OCI-LY7 (cell line): ENCODE data around the gene C8A. TPM values are rescaled to one million over a fixed set of nuclear protein-coding genes. Genes with fewer than 3 reads are reported as not detected.

ENCODE experiments used
- BruUV-seq: library from RNA; stranded (reverse); fragments of 400-500 nt; replicated peaks from 2 replicates; lab custom pipeline; 2021; lab: Mats Ljungman, UMichigan
- CTCF ChIA-PET: fragments of 300-600 bp; sonication (Branson Sonifier 250); formaldehyde crosslinking; loops from one replicate; lab custom pipeline; 2022; ENCODE audit warnings: antibody characterized with exemption; ENCODE audit not compliant: unreplicated experiment; lab: Charles Lee
- POLR2A ChIA-PET: fragments of 300-600 bp; sonication (Branson Sonifier 250); formaldehyde crosslinking; loops from one replicate; lab custom pipeline; 2022; ENCODE audit warnings: antibody characterized with exemption; lab: Charles Lee
- DNase-seq: peaks from one replicate; pipeline ENCODE4 v3.0.0-alpha.2; 2015; ENCODE audit warnings: low spot score
- H2AFZ ChIP-seq: fragments of 200-600 bp; sonication (generic), shearing (Covaris generic); 2 replicates; pipeline ENCODE4 v1.6.1; 2014; ENCODE audit warnings: mild to moderate bottlenecking, antibody characterized with exemption, low read length, moderate library complexity
- H3K27ac ChIP-seq: fragments of 200-600 bp; sonication (generic); 2 replicates; pipeline ENCODE4 v1.5.1; 2014; ENCODE audit warnings: mixed run types, low read depth, mild to moderate bottlenecking, moderate library complexity, low read length, inconsistent platforms; ENCODE audit not compliant: poor library complexity, severe bottlenecking
- H3K36me3 ChIP-seq: fragments of 200-600 bp; sonication (generic); 2 replicates; pipeline ENCODE4 v1.6.1; 2014; ENCODE audit warnings: mild to moderate bottlenecking, antibody characterized with exemption, low read length, moderate library complexity, mixed read lengths; ENCODE audit not compliant: insufficient read depth
- H3K4me1 ChIP-seq: fragments of 200-600 bp; sonication (generic); 2 replicates; pipeline ENCODE4 v1.5.1; 2014; ENCODE audit warnings: mild to moderate bottlenecking, low read length; ENCODE audit not compliant: insufficient read depth, poor library complexity, severe bottlenecking
- H3K4me2 ChIP-seq: fragments of 200-600 bp; sonication (generic); 2 replicates; pipeline ENCODE4 v1.6.1; 2014; ENCODE audit warnings: mild to moderate bottlenecking, low read length
- H3K4me3 ChIP-seq: fragments of 200-600 bp; sonication (generic); 2 replicates; pipeline ENCODE4 v1.5.1; 2014; ENCODE audit warnings: mild to moderate bottlenecking, low read depth, low read length; ENCODE audit not compliant: poor library complexity, severe bottlenecking
- H3K79me2 ChIP-seq: fragments of 200-600 bp; sonication (generic); 2 replicates; pipeline ENCODE4 v1.6.1; 2016; ENCODE audit warnings: low read depth, mild to moderate bottlenecking, low read length, moderate library complexity, mixed read lengths; ENCODE audit not compliant: insufficient read depth
- H3K9me2 ChIP-seq: fragments of 200-600 bp; sonication (generic); 2 replicates; pipeline ENCODE4 v1.6.1; 2016; ENCODE audit warnings: mild to moderate bottlenecking, low read length, mixed read lengths; ENCODE audit not compliant: insufficient read depth
- H3K9me3 ChIP-seq: fragments of 200-600 bp; sonication (generic); 2 replicates; pipeline ENCODE4 v1.6.1; 2014; ENCODE audit warnings: mild to moderate bottlenecking, mixed run types, low read length, mixed read lengths
- H4K20me1 ChIP-seq: fragments of 200-600 bp; sonication (generic); 2 replicates; pipeline ENCODE4 v1.6.1; 2014; ENCODE audit warnings: mild to moderate bottlenecking, antibody characterized with exemption, low read length, moderate library complexity, mixed read lengths; ENCODE audit not compliant: insufficient read depth
- CTCF ChIP-seq: fragments of 200-600 bp; sonication (generic); conservative IDR thresholded peaks from 2 replicates; pipeline ENCODE4 v1.5.1; 2014; ENCODE audit warnings: mild to moderate bottlenecking, antibody characterized with exemption, low read length, moderate library complexity, mixed read lengths
- EZH2phosphoT487 ChIP-seq: fragments of 200-600 bp; sonication (generic); IDR thresholded peaks from 2 replicates; pipeline ENCODE4 v1.6.1; 2018; ENCODE audit warnings: low read depth, borderline replicate concordance, mild to moderate bottlenecking, mixed run types, antibody characterized with exemption, low read length, moderate library complexity, mixed read lengths
- intact Hi-C: fragments of 100-400 bp; cut with micrococcal nuclease; formaldehyde crosslinking; loops from one replicate; pipeline ENCODE4 v1.10.0; 2022; ENCODE audit not compliant: unreplicated experiment
- total RNA-seq, 2 experiments: library from RNA; depleted of rRNA in 1 of 2; stranded (reverse); fragments of >200 nt in 1 of 2; shearing (Covaris generic) in 1 of 2; gene quantifications; 2 replicates each; pipeline ENCODE4 v1.2.3, GENCODE V29; 2014 to 2022

The C8A gene
- total RNA-seq, 2 experiments from 2014 or later: not detected

- no TSS peak for BruUV-seq
Observed at GRCh38 chr1:56894014-56894413, 39.4 kb downstream of the C8A start.

GRCh38 chr1:56897150-56898004, 42.8 kb downstream of the C8A start:
- no peak overlapping the region for H2AFZ ChIP-seq
- H3K4me1 ChIP-seq: no peaks in the 10 kb centered on the region
- ChIA-PET CTCF (no interaction called here), POLR2A (no interaction called here)
- no peak overlapping the region for H3K27ac ChIP-seq
- no peaks in the 10 kb centered on the region for H3K9me2 ChIP-seq
- TF ChIP-seq EZH2phosphoT487 (no peak), CTCF (no peak)
- H3K9me3 ChIP-seq: no peaks in the 10 kb centered on the region
- no peaks in the 10 kb centered on the region for H3K79me2 ChIP-seq
- no peaks in the 10 kb centered on the region for H3K36me3 ChIP-seq
- no peak for DNase-seq
- H3K4me3 ChIP-seq: no peak overlapping the region
- no peak overlapping the region for H3K4me2 ChIP-seq
- intact Hi-C loops: no loop called here
- no peaks in the 10 kb centered on the region for H4K20me1 ChIP-seq
- BruUV-seq: no TSS peak

More at GRCh38 chr1:56894014-56894413, 39.4 kb downstream of the C8A start:
- intact Hi-C loops: no loop called here
- no peaks in the 10 kb centered on the region for H3K36me3 ChIP-seq
- no peaks in the 10 kb centered on the region for H3K9me2 ChIP-seq
- no peaks in the 10 kb centered on the region for H3K79me2 ChIP-seq
- no peak for TF ChIP-seq CTCF
- no peak for TF ChIP-seq EZH2phosphoT487
- no peaks in the 10 kb centered on the region for H4K20me1 ChIP-seq
- no peak overlapping the region for H3K4me3 ChIP-seq
- H2AFZ ChIP-seq: no peak overlapping the region
- H3K4me1 ChIP-seq: no peaks in the 10 kb centered on the region
- POLR2A ChIA-PET: no interaction called here
- CTCF ChIA-PET: no interaction called here
- H3K9me3 ChIP-seq: no peaks in the 10 kb centered on the region
- H3K27ac ChIP-seq: no peak overlapping the region
- H3K4me2 ChIP-seq: no peak overlapping the region
- no peak for DNase-seq

- H4K20me1 ChIP-seq: no peaks in the 10 kb centered on the region
- no peaks in the 10 kb centered on the region for H3K9me3 ChIP-seq
- H2AFZ ChIP-seq: no peak overlapping the region
- DNase-seq: no peak
- H3K4me3 ChIP-seq: no peak overlapping the region
- no peaks in the 10 kb centered on the region for H3K36me3 ChIP-seq
- no peak overlapping the region for H3K27ac ChIP-seq
- no peaks in the 10 kb centered on the region for H3K79me2 ChIP-seq
- no TSS peak for BruUV-seq
- TF ChIP-seq CTCF (no peak), EZH2phosphoT487 (no peak)
- ChIA-PET CTCF (no interaction called here), POLR2A (no interaction called here)
- no peaks in the 10 kb centered on the region for H3K4me1 ChIP-seq
- H3K9me2 ChIP-seq: no peaks in the 10 kb centered on the region
- H3K4me2 ChIP-seq: no peak overlapping the region
- intact Hi-C loops: no loop called here
Observed at GRCh38 chr1:56898005-56898373, 43.4 kb downstream of the C8A start.
